PC-3 (cell line): Measurements from ENCODE around the gene SLC25A41. TPM values are rescaled to one million over a fixed set of nuclear protein-coding genes. Genes with fewer than 3 reads are reported as not detected.
A peak's percentile ranks its signal among the peaks of the same experiment; 100 is the strongest.

Experiments used
- ATAC-seq: fragments of 200-7000 bp; cut with Tn5 transposase; 2 replicates; pipeline ENCODE4 v1.9.1; 2020; ENCODE audit warnings: mild to moderate bottlenecking, moderate library complexity
- BruUV-seq: library from RNA; stranded (reverse); fragments of 400-500 nt; replicated peaks from 2 replicates; lab custom pipeline; 2021; lab: Mats Ljungman, UMichigan
- CTCF ChIA-PET: fragments of 300-600 bp; sonication (Branson Sonifier 250); formaldehyde crosslinking; loops from one replicate; lab custom pipeline; 2022; ENCODE audit warnings: antibody characterized with exemption; lab: Charles Lee
- POLR2A ChIA-PET: fragments of 300-600 bp; sonication (Branson Sonifier 250); formaldehyde crosslinking; loops from one replicate; lab custom pipeline; 2022; ENCODE audit warnings: antibody characterized with exemption; ENCODE audit not compliant: unreplicated experiment; lab: Charles Lee
- DNase-seq: peaks from one replicate; pipeline ENCODE4 v3.0.0-alpha.2; 2015
- H2AFZ ChIP-seq: fragments of 300-600 bp; sonication (generic); 2 replicates; pipeline ENCODE4 v1.6.0; 2016; ENCODE audit warnings: antibody characterized with exemption, low read length
- H3F3A ChIP-seq: fragments of 300-600 bp; sonication (generic); one replicate; pipeline ENCODE4 v1.6.0; 2017; ENCODE audit warnings: antibody characterized with exemption, low read length, control low read depth, mild to moderate bottlenecking; ENCODE audit not compliant: unreplicated experiment
- H3K27ac ChIP-seq: fragments of 300-600 bp; sonication (generic); 2 replicates; pipeline ENCODE4 v1.5.1; 2016; ENCODE audit warnings: mild to moderate bottlenecking, low read length
- H3K27me3 ChIP-seq: fragments of 300-600 bp; sonication (generic); 2 replicates; pipeline ENCODE4 v1.6.1; 2016; ENCODE audit warnings: low read length, mixed read lengths
- H3K36me3 ChIP-seq: fragments of 300-600 bp; sonication (generic); 2 replicates; pipeline ENCODE4 v1.6.1; 2016; ENCODE audit warnings: low read depth, mixed run types, low read length, mixed read lengths
- H3K4me1 ChIP-seq: fragments of 300-600 bp; sonication (generic); 2 replicates; pipeline ENCODE4 v1.5.1; 2016; ENCODE audit warnings: low read length; ENCODE audit not compliant: insufficient read depth
- H3K4me2 ChIP-seq: fragments of 300-600 bp; sonication (generic); 2 replicates; pipeline ENCODE4 v1.6.0; 2016; ENCODE audit warnings: low read length
- H3K4me3 ChIP-seq: fragments of 300-600 bp; sonication (generic); 2 replicates; pipeline ENCODE4 v1.5.1; 2016; ENCODE audit warnings: mild to moderate bottlenecking, low read length, mixed read lengths
- H3K79me2 ChIP-seq: fragments of 300-600 bp; sonication (generic); 2 replicates; pipeline ENCODE4 v1.6.1; 2017; ENCODE audit warnings: low read length, mixed read lengths
- H3K9ac ChIP-seq: fragments of 300-600 bp; sonication (generic); 2 replicates; pipeline ENCODE4 v1.6.0; 2016; ENCODE audit warnings: mild to moderate bottlenecking, low read length
- H3K9me2 ChIP-seq: fragments of 300-600 bp; sonication (generic); replicated peaks from 2 replicates; pipeline ENCODE4 v1.6.1; 2016; ENCODE audit warnings: mixed run types, low read length, mixed read lengths
- H3K9me3 ChIP-seq: fragments of 300-600 bp; sonication (generic); 2 replicates; pipeline ENCODE4 v1.6.1; 2016; ENCODE audit warnings: low read length, mixed read lengths
- H4K20me1 ChIP-seq: fragments of 300-600 bp; sonication (generic); 2 replicates; pipeline ENCODE4 v1.6.1; 2016; ENCODE audit warnings: low read length, mixed read lengths
- EZH2 ChIP-seq: fragments of 300-600 bp; sonication (generic); IDR thresholded peaks from one replicate; pipeline ENCODE4 v1.6.1; 2017; ENCODE audit warnings: antibody characterized with exemption, mild to moderate bottlenecking, low read length; ENCODE audit not compliant: unreplicated experiment
- EZH2phosphoT487 ChIP-seq: fragments of 300-600 bp; sonication (generic); IDR thresholded peaks from 2 replicates; pipeline ENCODE4 v1.6.1; 2018; ENCODE audit warnings: mild to moderate bottlenecking, antibody characterized with exemption, low read length, borderline replicate concordance
- intact Hi-C: fragments of 100-400 bp; cut with micrococcal nuclease; formaldehyde crosslinking; loops from 2 replicates; pipeline ENCODE4 v1.9.0; 2023
- total RNA-seq: library from RNA; depleted of rRNA; stranded (reverse); fragments of >200 nt; gene quantifications from 2 replicates; pipeline ENCODE4 v1.2.3, GENCODE V29; 2014
- TF ChIP-seq, protein P1 (sequence below): fragments of 300-600 bp; sonication (generic); conservative IDR thresholded peaks from 2 replicates; pipeline ENCODE4 v1.5.1; 2017; ENCODE audit warnings: antibody characterized with exemption, low read depth, mild to moderate bottlenecking, low read length

SLC25A41 gene
- total RNA-seq, 1 experiment from 2014 or later: 0.26 TPM

DNA sequence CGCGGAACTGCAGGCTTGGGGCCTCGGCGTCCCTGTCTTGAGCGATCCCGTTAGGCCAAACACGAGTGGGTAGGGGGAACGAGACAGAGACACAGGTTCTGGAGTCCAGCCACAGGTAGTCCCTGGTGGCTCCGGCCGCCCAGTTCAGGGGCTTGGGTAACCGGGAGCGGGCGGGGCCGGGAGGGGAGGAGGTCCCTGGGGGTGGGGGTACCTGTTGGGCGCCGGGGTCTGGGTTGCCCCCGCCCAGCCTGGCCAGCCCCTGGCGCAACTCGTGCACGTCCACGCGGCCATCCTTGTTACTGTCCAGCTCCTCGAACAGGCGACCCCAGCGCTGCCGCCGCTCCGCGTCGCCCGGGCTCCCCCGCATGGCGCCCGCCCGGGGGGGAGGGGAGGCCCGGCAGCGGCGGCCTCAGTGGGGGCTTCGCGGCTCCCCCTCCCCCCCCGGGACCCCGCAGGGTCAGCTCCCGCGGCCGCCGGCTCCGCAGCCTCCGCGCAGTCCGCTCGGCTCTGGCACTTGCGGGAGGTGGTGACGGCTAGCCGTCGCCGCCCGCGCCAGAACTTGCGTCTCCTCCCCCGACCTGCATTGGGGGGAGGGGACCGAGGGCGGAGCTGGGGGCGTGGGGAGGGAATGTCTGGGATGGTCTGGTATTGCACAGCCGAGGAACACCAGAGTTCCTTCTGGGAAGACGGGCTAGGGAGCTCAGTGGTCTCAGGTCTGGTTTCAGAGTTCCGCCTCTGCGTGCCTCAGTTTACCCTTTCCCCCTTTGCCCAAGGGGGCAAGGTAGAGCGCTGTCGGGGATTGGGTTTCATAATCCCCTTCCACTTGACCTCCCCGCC is 25.9 kb upstream of the SLC25A41 start, which contains the start of gene SLC25A23:
Gene SLC25A23 (minus strand): TSS at position 531 of the 837 bp plus-strand sequence. CDS start 164 bp downstream, at position 367.
- peaks cover 8% of the 10 kb centered on the region for H3K4me1 ChIP-seq
- BruUV-seq: no TSS peak
- intact Hi-C loops: loop anchor here (1.0 to 5.0 kb wide), 5 partner anchors 34 to 174 kb away; partner anchors contain the start of gene ALKBH7
- peak within 1 kb of the TSS; percentile 75 for H2AFZ ChIP-seq
- CTCF ChIA-PET: no interaction called here
- peak within 1 kb of the TSS; percentile 39; the same call in 1 of the 2 replicates for H3K9ac ChIP-seq
- no peaks in the 10 kb centered on the region for H3K9me3 ChIP-seq
- peaks cover 17% of the 10 kb centered on the region for H3K36me3 ChIP-seq
- no peaks in the 10 kb centered on the region for H4K20me1 ChIP-seq
- TF ChIP-seq, protein P1, sequence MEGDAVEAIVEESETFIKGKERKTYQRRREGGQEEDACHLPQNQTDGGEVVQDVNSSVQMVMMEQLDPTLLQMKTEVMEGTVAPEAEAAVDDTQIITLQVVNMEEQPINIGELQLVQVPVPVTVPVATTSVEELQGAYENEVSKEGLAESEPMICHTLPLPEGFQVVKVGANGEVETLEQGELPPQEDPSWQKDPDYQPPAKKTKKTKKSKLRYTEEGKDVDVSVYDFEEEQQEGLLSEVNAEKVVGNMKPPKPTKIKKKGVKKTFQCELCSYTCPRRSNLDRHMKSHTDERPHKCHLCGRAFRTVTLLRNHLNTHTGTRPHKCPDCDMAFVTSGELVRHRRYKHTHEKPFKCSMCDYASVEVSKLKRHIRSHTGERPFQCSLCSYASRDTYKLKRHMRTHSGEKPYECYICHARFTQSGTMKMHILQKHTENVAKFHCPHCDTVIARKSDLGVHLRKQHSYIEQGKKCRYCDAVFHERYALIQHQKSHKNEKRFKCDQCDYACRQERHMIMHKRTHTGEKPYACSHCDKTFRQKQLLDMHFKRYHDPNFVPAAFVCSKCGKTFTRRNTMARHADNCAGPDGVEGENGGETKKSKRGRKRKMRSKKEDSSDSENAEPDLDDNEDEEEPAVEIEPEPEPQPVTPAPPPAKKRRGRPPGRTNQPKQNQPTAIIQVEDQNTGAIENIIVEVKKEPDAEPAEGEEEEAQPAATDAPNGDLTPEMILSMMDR: no peak
- TF ChIP-seq EZH2 (no peak), EZH2phosphoT487 (no peak)
- no peaks in the 10 kb centered on the region for H3K27me3 ChIP-seq
- POLR2A ChIA-PET: no interaction called here
- H3K79me2 ChIP-seq: peaks cover 3% of the 10 kb centered on the region
- H3K4me3 ChIP-seq: peak within 1 kb of the TSS; percentile 68
- peak within 1 kb of the TSS; percentile 97 for H3K4me2 ChIP-seq
- peak; percentile 62 for ATAC-seq
- DNase-seq: peak; percentile 80
- H3F3A ChIP-seq: no peaks in the 10 kb centered on the region
- no peaks in the 10 kb centered on the region for H3K9me2 ChIP-seq
- H3K27ac ChIP-seq: peak within 1 kb of the TSS; percentile 8; the same call in 1 of the 2 replicates

DNA sequence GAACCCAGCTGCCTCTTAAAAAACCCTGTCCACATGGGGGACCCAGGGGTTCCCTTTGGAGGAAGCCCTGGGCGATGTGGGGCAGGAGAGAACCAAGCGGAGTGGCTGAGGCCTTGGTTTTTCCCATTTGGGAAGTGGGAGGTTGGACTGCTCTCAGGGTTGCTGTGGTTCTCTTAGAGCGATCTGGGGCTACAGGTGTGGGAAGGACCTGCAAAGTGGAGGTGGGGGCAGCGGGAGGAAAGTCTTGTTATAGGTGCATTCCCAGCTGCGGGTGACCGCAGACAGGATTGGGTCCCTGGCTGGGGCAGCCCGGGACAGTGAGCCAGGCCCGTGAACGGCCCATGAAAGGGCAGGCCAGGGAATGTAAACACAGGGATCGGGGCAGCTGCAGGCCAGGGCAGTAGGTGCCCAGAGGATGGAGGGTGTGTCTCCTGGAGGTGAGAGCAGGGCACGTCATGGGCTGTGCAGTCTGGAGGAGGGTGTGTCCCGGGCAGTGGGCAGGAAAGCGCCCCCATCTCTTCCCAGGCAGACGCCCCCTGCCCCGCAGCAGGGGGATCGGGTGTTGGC is 25.2 kb upstream of the SLC25A41 start:
- DNase-seq (peak; percentile 14), ATAC-seq (no peak)
- peak overlapping the region; percentile 39; the same call in 1 of the 2 replicates for H3K9ac ChIP-seq
- no peaks in the 10 kb centered on the region for H3K27me3 ChIP-seq
- H3K4me3 ChIP-seq: peak overlapping the region; percentile 68
- no peaks in the 10 kb centered on the region for H3K9me3 ChIP-seq
- intact Hi-C loops: no loop called here
- H3K79me2 ChIP-seq: no peaks in the 10 kb centered on the region
- ChIA-PET POLR2A (no interaction called here), CTCF (no interaction called here)
- H4K20me1 ChIP-seq: no peaks in the 10 kb centered on the region
- H3F3A ChIP-seq: no peaks in the 10 kb centered on the region
- peaks cover 8% of the 10 kb centered on the region for H3K4me1 ChIP-seq
- TF ChIP-seq, protein P1: no peak
- no peak for TF ChIP-seq EZH2
- BruUV-seq: TSS peak; percentile 33
- H3K36me3 ChIP-seq: peaks cover 24% of the 10 kb centered on the region
- peak overlapping the region; percentile 75 for H2AFZ ChIP-seq
- no peak overlapping the region for H3K27ac ChIP-seq
- peak overlapping the region; percentile 97 for H3K4me2 ChIP-seq
- H3K9me2 ChIP-seq: no peaks in the 10 kb centered on the region
